Immature natural killer cell (primary cell): Measurements from ENCODE around the gene COL13A1. TPM values are rescaled to one million over a fixed set of nuclear protein-coding genes. Genes with fewer than 3 reads are reported as not detected.
A peak's percentile ranks its signal among the peaks of the same experiment; 100 is the strongest.

ENCODE experiments used
- DNase-seq, 3 donors: peaks; one replicate each; pipeline ENCODE4 v3.0.0; 2022; ENCODE audit warnings: mixed read lengths in 1 of 3
- H3K27ac Mint-ChIP-seq, 6 donors: one replicate each; pipeline ENCODE4 v1.8.0; 2020; ENCODE audit warnings: mixed read lengths in 6 of 6, mild to moderate bottlenecking in 5 of 6, inconsistent platforms in 4 of 6, moderate library complexity in 3 of 6
- H3K27me3 Mint-ChIP-seq, 3 donors: one replicate each; pipeline ENCODE4 v1.8.0; 2020 to 2021; ENCODE audit warnings: low read depth in 3 of 3, mild to moderate bottlenecking in 3 of 3, mixed read lengths in 3 of 3, moderate library complexity in 3 of 3, inconsistent platforms in 1 of 3
- H3K36me3 Mint-ChIP-seq, 3 donors: one replicate each; pipeline ENCODE4 v1.8.0; 2020; ENCODE audit warnings: mixed read lengths in 3 of 3, inconsistent platforms in 2 of 3, mild to moderate bottlenecking in 2 of 3
- H3K4me1 Mint-ChIP-seq, 2 donors: one replicate each; pipeline ENCODE4 v1.8.0; 2020; ENCODE audit warnings: inconsistent platforms in 2 of 2, mild to moderate bottlenecking in 2 of 2, mixed read lengths in 2 of 2, moderate library complexity in 1 of 2
- H3K4me3 Mint-ChIP-seq, 5 donors: one replicate each; pipeline ENCODE4 v1.8.0; 2020; ENCODE audit warnings: mild to moderate bottlenecking in 5 of 5, mixed read lengths in 5 of 5, inconsistent platforms in 3 of 5, moderate library complexity in 3 of 5
- H3K9me3 Mint-ChIP-seq, 6 donors: one replicate each; pipeline ENCODE4 v1.8.0; 2020; ENCODE audit warnings: mild to moderate bottlenecking in 6 of 6, mixed read lengths in 6 of 6, inconsistent platforms in 4 of 6, moderate library complexity in 3 of 6
- polyA plus RNA-seq, 3 donors: library from polyadenylated mRNA; unstranded; fragments of 300-500 nt; fragmentation: Illumina TruSeq; gene quantifications; one replicate each; pipeline ENCODE4 v1.2.3, GENCODE V29; 2021

Gene COL13A1
- polyA plus RNA-seq, 3 donors from 2014 or later, result 1.0 to 6.0 (median 1.6) TPM

DNA sequence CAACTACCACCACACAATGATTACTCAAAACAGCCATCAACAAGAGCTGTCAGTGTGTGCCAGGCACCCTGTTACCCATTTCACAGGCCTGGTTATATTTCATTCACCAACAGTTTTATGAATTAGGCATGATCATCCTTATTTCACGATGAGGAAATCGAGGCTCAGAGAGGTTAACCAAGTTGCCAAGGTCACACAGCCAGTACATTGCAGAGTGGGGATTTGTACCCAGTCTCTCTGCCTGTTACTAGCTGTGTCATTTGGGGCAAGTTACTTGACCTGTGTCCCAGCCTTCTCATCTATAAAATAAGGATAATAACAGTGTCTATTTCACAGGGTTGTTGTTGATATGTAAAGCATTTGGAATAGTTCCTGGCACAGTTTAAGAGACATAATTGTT lies 97.2 kb downstream of the COL13A1 start:
- peak overlapping the region in 1 of 6 donors; percentile 53 for H3K27ac Mint-ChIP-seq
- no peaks in the 10 kb centered on the region for H3K27me3 Mint-ChIP-seq
- H3K4me3 Mint-ChIP-seq, result no peak overlapping the region
- H3K36me3 Mint-ChIP-seq, result peaks cover 0 to 4% (median 0%) of the 10 kb centered on the region in 3 donors
- no peak for DNase-seq
- H3K4me1 Mint-ChIP-seq, result no peaks in the 10 kb centered on the region
- H3K9me3 Mint-ChIP-seq, result no peaks in the 10 kb centered on the region

- no peak for DNase-seq
- Mint-ChIP-seq H3K36me3 (peaks cover 0 to 4% (median 0%) of the 10 kb centered on the region in 3 donors), H3K4me3 (no peak overlapping the region), H3K27ac (peak overlapping the region in 1 of 6 donors; percentile 0), H3K9me3 (no peaks in the 10 kb centered on the region), H3K27me3 (peaks cover 0 to 3% (median 0%) of the 10 kb centered on the region in 3 donors), H3K4me1 (no peaks in the 10 kb centered on the region)
Measured at GRCh38 chr10:69899727-69900595, 98.3 kb downstream of the COL13A1 start.

GRCh38 chr10:69901022-69901421 lies 99.3 kb downstream of the COL13A1 start:
- Mint-ChIP-seq H3K4me3 (no peak overlapping the region), H3K36me3 (peaks cover 0 to 8% (median 0%) of the 10 kb centered on the region in 3 donors), H3K4me1 (no peaks in the 10 kb centered on the region), H3K27ac (no peak overlapping the region), H3K27me3 (peaks cover 0 to 3% (median 2%) of the 10 kb centered on the region in 3 donors), H3K9me3 (no peaks in the 10 kb centered on the region)
- no peak for DNase-seq

DNA sequence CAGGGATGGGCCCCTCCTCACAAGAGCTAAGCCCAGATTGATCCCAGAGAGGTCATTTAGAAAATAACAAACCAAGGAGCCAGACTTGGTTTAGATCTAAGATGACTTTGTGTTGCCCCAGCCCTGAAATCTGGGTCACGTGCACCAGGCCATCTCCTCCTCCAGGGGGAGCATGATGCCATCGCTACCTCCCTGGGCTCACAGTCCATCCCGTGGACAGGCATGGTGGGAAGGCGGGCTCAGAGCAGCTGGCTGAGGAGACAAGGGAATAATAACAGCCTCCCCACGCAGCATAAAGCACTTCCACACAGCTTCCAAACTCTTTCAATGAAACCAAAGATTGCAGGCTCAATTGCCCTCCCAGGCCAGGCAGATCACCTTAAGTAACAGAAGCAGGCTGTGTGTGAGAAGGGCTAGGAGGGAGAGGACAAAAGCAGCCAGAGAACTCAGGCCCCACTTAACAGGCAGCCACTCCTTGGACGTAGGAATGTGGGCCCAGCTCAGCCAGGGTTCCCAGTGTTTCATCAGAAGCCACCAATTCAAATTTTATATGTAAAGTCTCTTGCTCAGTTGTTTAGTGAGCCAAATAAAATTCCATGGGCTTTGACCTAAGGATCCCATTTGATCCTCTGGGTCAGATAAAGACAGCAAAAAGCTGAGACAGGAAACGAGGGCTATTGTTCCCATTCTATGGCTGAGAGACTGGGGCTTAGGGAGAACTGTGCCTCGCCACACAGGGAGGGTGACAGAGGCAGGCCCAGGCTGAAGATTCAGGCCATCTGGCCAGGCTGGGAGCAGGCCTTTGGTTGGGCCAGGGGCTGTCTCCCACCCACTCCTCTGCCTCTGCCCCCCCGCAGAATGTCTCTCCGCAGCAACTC lies 100.2 kb downstream of the COL13A1 start:
- Mint-ChIP-seq H3K27ac (no peak overlapping the region), H3K27me3 (peaks cover 0 to 3% (median 2%) of the 10 kb centered on the region in 3 donors), H3K4me3 (no peak overlapping the region), H3K4me1 (no peaks in the 10 kb centered on the region), H3K9me3 (no peaks in the 10 kb centered on the region), H3K36me3 (peaks cover 0 to 8% (median 0%) of the 10 kb centered on the region in 3 donors)
- DNase-seq, result no peak

DNA sequence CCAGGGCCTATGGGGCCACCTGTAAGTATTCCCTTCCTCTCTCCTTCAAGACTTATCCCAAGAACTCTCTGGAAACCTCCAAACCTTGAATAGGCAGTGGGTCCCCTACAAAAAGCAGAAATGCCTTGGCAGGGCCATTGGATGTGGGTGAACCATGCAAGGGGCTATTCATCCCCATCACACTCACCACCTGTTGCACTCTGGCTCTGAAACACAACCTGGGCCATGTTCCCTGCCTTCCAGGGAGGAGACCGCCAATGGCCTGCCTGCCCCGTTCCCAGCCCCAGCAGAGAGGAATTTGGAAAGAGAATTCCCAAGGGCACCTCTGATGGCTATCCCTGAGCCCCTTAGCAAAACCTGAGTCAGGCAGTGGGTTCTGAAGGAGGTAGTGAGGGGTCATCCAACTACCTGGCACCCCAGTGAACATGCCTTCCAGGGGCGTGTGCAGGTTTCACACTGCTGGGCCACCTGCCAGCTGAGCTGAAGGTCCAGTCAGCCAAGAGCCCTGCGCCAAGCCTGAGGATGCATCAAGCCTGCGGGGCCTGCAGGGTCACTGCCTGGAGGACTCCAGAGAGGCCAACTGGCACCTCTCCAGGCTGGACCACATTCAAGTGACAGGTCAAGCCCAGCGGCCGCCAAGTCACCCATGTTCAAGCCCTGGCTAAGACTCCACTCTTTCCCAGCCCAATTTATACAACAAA lies 101.3 kb downstream of the COL13A1 start:
- Mint-ChIP-seq H3K4me3 (no peak overlapping the region), H3K4me1 (no peaks in the 10 kb centered on the region), H3K36me3 (peaks cover 0 to 8% (median 0%) of the 10 kb centered on the region in 3 donors), H3K9me3 (no peaks in the 10 kb centered on the region), H3K27me3 (peaks cover 0 to 5% (median 3%) of the 10 kb centered on the region in 3 donors), H3K27ac (no peak overlapping the region)
- no peak for DNase-seq

GRCh38 chr10:69904533-69904932 lies 102.8 kb downstream of the COL13A1 start:
- Mint-ChIP-seq H3K36me3 (peaks cover 0 to 4% (median 0%) of the 10 kb centered on the region in 3 donors), H3K9me3 (no peaks in the 10 kb centered on the region), H3K4me3 (no peak overlapping the region)

DNA sequence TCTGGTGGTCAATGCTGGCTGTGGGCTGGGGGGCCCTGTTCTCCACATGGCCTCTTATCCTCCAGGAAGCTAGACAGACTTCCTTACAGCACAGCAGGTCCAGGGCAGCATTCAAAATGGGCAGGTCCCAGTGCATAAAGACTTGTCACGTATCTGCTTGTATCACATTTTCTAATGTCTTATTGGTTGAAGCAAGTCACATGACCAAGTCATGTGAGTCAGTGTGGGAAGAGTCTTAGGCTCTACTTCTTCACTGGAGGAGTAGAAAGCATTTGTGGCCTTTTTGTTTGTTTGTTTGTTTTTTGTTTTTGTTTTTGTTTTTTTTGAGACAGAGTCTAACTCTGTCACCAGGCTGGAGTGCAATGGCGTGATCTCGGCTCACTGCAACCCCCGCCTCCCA lies 104.7 kb downstream of the COL13A1 start:
- no peak for DNase-seq
- H3K27ac Mint-ChIP-seq, result no peak overlapping the region
- H3K4me1 Mint-ChIP-seq, result no peaks in the 10 kb centered on the region
- H3K36me3 Mint-ChIP-seq, result peaks cover 0 to 4% (median 0%) of the 10 kb centered on the region in 3 donors
- peaks cover 0 to 5% (median 5%) of the 10 kb centered on the region in 3 donors for H3K27me3 Mint-ChIP-seq
- no peak overlapping the region for H3K4me3 Mint-ChIP-seq
- H3K9me3 Mint-ChIP-seq, result no peaks in the 10 kb centered on the region

More at GRCh38 chr10:69904533-69904932, 102.8 kb downstream of the COL13A1 start:
- no peaks in the 10 kb centered on the region for H3K4me1 Mint-ChIP-seq
- no peak for DNase-seq
- peaks cover 0 to 5% (median 5%) of the 10 kb centered on the region in 3 donors for H3K27me3 Mint-ChIP-seq
- H3K27ac Mint-ChIP-seq, result no peak overlapping the region

DNA sequence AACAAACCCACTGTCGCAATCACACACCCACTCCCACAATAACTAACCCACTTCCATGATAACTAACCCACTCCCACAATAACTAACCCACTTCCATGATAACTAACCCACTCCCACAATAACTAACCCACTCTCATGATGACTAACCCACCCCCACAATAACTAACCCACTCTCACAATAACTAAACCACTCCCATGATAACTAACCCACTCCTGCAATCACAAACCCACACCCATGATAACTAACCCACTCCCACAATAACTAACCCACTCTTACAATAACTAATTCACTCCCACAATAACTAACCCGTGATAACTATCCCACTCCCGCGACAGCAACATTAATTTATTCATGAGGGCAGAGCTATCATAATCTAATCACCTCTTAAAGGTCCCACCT lies 105.8 kb downstream of the COL13A1 start:
- H3K9me3 Mint-ChIP-seq, result no peaks in the 10 kb centered on the region
- no peak overlapping the region for H3K27ac Mint-ChIP-seq
- H3K27me3 Mint-ChIP-seq, result peaks cover 0 to 8% (median 5%) of the 10 kb centered on the region in 3 donors
- H3K36me3 Mint-ChIP-seq, result peaks cover 0 to 4% (median 0%) of the 10 kb centered on the region in 3 donors
- H3K4me3 Mint-ChIP-seq, result no peak overlapping the region
- no peaks in the 10 kb centered on the region for H3K4me1 Mint-ChIP-seq
- DNase-seq, result no peak

- H3K9me3 Mint-ChIP-seq, result no peaks in the 10 kb centered on the region
- H3K4me3 Mint-ChIP-seq, result no peak overlapping the region
- peaks cover 0 to 4% (median 0%) of the 10 kb centered on the region in 3 donors for H3K36me3 Mint-ChIP-seq
- no peaks in the 10 kb centered on the region for H3K4me1 Mint-ChIP-seq
- H3K27ac Mint-ChIP-seq, result no peak overlapping the region
- no peak for DNase-seq
- peaks cover 0 to 8% (median 5%) of the 10 kb centered on the region in 3 donors for H3K27me3 Mint-ChIP-seq
Measured at GRCh38 chr10:69908124-69908523, 106.4 kb downstream of the COL13A1 start.

DNA sequence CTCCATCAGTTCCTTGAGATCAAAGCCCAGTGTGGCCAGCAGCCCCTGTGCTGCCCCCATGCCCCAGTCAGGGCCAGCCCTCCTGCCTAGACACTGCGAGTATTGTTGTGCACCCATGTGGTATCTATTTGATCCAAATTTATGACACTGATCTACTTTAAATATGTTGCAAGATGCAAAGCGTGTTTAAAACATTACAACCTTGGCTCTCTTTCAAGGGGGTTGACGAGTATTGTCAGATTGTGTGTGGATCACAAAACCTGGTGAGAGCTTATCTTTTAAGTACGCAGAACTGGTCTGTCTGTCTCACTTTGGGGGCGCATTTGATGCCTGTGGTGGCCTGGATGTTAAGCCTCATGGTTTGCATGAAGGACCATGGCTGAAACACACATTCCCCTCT lies 108.9 kb downstream of the COL13A1 start:
- Mint-ChIP-seq H3K36me3 (peaks cover 0 to 1% (median 0%) of the 10 kb centered on the region in 3 donors), H3K9me3 (no peaks in the 10 kb centered on the region), H3K4me1 (no peaks in the 10 kb centered on the region), H3K27ac (no peak overlapping the region), H3K27me3 (peaks cover 0 to 6% (median 5%) of the 10 kb centered on the region in 3 donors), H3K4me3 (no peak overlapping the region)
- no peak for DNase-seq

DNA sequence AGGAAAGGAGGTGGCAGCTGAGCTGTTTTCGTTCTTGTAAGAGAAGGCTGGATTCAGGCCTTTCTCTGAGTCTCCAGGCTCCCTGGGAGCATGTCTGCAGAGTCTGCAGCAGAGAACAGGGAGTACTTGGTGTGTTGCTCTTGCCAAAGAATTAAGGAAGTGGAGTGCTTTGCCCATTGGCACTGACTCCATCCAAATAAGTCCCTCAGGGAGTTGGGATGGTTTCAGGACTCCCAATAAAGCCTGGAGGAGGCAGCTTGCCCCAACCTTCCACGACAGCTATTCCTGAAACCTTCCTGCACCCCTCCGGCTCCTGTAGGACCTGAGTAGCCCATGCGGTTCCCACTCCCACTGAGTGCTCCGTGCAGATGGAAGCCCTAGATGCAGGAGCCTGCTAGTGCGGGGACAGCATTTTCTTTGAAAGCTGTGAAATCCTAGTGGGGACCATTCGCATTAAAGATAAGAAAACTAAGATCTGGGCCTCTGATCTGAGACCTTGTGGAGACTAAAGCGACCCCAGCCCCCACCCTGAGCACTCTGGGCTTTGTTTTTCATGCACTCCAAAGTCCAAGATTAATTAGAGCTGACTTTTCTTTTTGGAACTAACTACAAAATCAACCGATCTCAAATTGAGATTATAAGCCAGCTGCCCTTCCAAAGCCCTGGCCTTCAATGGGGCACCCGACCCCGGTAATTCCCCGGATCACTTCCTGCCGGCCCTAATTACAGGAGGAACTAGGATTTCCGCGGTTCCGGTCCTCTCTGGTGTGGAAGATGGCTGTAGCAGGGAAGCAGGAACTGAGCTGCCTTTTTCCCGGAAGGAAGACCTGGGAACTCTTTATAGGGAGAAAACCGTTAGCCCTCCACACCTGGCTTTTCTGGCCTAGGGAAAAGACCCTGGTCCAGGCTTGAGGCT lies 110.2 kb downstream of the COL13A1 start:
- H3K4me3 Mint-ChIP-seq, result no peak overlapping the region
- peaks cover 0 to 5% (median 0%) of the 10 kb centered on the region in 3 donors for H3K36me3 Mint-ChIP-seq
- H3K27ac Mint-ChIP-seq, result no peak overlapping the region
- peaks cover 2 to 6% (median 3%) of the 10 kb centered on the region in 3 donors for H3K27me3 Mint-ChIP-seq
- DNase-seq, result no peak
- H3K9me3 Mint-ChIP-seq, result no peaks in the 10 kb centered on the region
- no peaks in the 10 kb centered on the region for H3K4me1 Mint-ChIP-seq

DNA sequence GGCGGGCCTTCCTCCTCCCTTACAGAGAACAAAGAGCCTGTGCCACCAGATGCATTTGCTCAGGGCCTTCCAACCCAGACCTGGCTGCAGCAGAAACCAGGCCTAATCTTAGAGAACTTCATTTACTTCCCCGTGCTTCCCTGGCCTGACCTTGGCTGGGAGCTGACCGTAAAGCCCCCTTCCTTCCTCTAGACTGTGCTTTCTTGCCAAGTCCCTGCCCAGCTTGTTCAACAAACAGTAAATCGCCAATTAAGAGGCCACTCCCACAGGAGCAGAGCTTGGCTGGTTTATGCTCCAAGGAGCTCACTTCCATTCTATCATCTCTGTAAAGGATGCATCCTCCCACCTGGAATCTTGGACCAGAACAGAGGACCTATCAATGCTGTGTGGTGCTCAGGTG lies 110.9 kb downstream of the COL13A1 start:
- DNase-seq, result no peak
- H3K27ac Mint-ChIP-seq, result no peak overlapping the region
- H3K4me1 Mint-ChIP-seq, result no peaks in the 10 kb centered on the region
- H3K27me3 Mint-ChIP-seq, result peaks cover under 1 to 6% (median 2%) of the 10 kb centered on the region in 3 donors
- H3K9me3 Mint-ChIP-seq, result no peaks in the 10 kb centered on the region
- H3K4me3 Mint-ChIP-seq, result no peak overlapping the region
- peaks cover 0 to 5% (median 0%) of the 10 kb centered on the region in 3 donors for H3K36me3 Mint-ChIP-seq
